ENCODE results near the gene KCNG2. TPM values are rescaled to one million over a fixed set of nuclear protein-coding genes. Genes with fewer than 3 reads are reported as not detected.

The KCNG2 gene
- total and polyA plus RNA-seq, 9 of the 15 experiments (the other 6 are each of a cell fraction or from before 2014, with no cell fraction given): not detected

- no peak overlapping the region for H3K27ac ChIP-seq (ENCODE audit: extremely low read depth, low read depth, low read length)
- DNase-seq (ENCODE audit: extremely low read depth in 1 of 4, low spot score in 3 of 4) (no peak), ATAC-seq (no peak), FAIRE-seq (no peak)
- no peak overlapping the region for H3K4me3 ChIP-seq
- CTCF ChIA-PET (ENCODE audit: low intra/inter-chr PET ratio): no interaction called here
- H3K36me3 ChIP-seq (ENCODE audit: control insufficient read depth, insufficient read depth, low read length): no peaks in the 10 kb centered on the region
- H4K20me1 ChIP-seq (replicated peaks; ENCODE audit: control insufficient read depth, insufficient read depth, low read length): no peaks in the 10 kb centered on the region
- intact Hi-C loops (cut with micrococcal nuclease): no loop called here
- no peaks in the 10 kb centered on the region for H3K9me1 ChIP-seq (ENCODE audit: control insufficient read depth, insufficient read depth, low read length)
- peaks cover 0 to 8% of the 10 kb centered on the region in 2 experiments; a peak in 2 of 5 replicates for H3K4me1 ChIP-seq (replicated peaks in 1 of 2; ENCODE audit: control insufficient read depth in 2 of 2, insufficient read depth in 2 of 2, low read length in 2 of 2)
- no peaks in the 10 kb centered on the region for H3K79me2 ChIP-seq (ENCODE audit: control insufficient read depth, insufficient read depth, low read length)
- in situ Hi-C loops (cut with MboI): no loop called here
- no peak overlapping the region for H3K9ac ChIP-seq (ENCODE audit: insufficient read depth in 1 of 2, low read depth in 2 of 2, low read length in 2 of 2)
- no TSS peak for BruUV-seq (replicated peaks)
- no peak overlapping the region for H2AFZ ChIP-seq (ENCODE audit: low read depth, low read length)
- no peaks in the 10 kb centered on the region for H3K9me3 ChIP-seq (replicated peaks; ENCODE audit: control insufficient read depth, insufficient read depth, low read depth, low read length)
- no peak overlapping the region for H3K4me2 ChIP-seq (ENCODE audit: insufficient read depth, low read length)
- POLR2A ChIA-PET: interaction anchor here (0.6 kb wide), 1 partner anchor 14 kb away, joined by 4 read pairs; no protein-coding TSS in a partner anchor
- 1% methylated on average over 14 of the region's 23 CpGs for WGBS (ENCODE audit: insufficient coverage, low coverage, missing lambda C conversion rate)
- H3K27me3 ChIP-seq (ENCODE audit: control insufficient read depth in 2 of 2, insufficient read depth in 2 of 2, low read length in 2 of 2): peaks cover 17 to 62% of the 10 kb centered on the region in 2 experiments; a peak in 4 of 5 replicates
- TF ChIP-seq TARDBP (IDR thresholded peaks at IDR 0.05) (no peak), RREB1 (CRISPR knock-in tag; IDR thresholded peaks at IDR 0.05) (no peak), BRD4 (IDR thresholded peaks at IDR 0.05) (no peak), KLF16 (IDR thresholded peaks at IDR 0.05) (no peak), ZNF23 (CRISPR knock-in tag; IDR thresholded peaks at IDR 0.05) (no peak), ARID1B (IDR thresholded peaks at IDR 0.05) (no peak), TEAD4 (IDR thresholded peaks at IDR 0.05; ENCODE audit: low read length) (no peak), TEAD4 (CRISPR knock-in tag; IDR thresholded peaks at IDR 0.05; ENCODE audit: borderline replicate concordance) (no peak), ZNF12 (CRISPR knock-in tag; IDR thresholded peaks at IDR 0.05) (no peak), ZNF184 (CRISPR knock-in tag; IDR thresholded peaks at IDR 0.05) (no peak), MCM7 (IDR thresholded peaks at IDR 0.05) (no peak), HNRNPK (IDR thresholded peaks at IDR 0.05; ENCODE audit: low read depth, low read length, poor library complexity, severe bottlenecking) (no peak), MED1 (CRISPR knock-in tag; IDR thresholded peaks at IDR 0.05; ENCODE audit: borderline replicate concordance) (no peak), HDGF (IDR thresholded peaks at IDR 0.05) (no peak), ZC3H11A (IDR thresholded peaks at IDR 0.05; ENCODE audit: low read depth, low read length) (no peak)
- TF ChIP-seq, protein P1, sequence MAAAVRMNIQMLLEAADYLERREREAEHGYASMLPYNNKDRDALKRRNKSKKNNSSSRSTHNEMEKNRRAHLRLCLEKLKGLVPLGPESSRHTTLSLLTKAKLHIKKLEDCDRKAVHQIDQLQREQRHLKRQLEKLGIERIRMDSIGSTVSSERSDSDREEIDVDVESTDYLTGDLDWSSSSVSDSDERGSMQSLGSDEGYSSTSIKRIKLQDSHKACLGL (CRISPR knock-in tag; IDR thresholded peaks at IDR 0.05; ENCODE audit: borderline replicate concordance, poor library complexity, severe bottlenecking): no peak
- TF ChIP-seq, protein P2, sequence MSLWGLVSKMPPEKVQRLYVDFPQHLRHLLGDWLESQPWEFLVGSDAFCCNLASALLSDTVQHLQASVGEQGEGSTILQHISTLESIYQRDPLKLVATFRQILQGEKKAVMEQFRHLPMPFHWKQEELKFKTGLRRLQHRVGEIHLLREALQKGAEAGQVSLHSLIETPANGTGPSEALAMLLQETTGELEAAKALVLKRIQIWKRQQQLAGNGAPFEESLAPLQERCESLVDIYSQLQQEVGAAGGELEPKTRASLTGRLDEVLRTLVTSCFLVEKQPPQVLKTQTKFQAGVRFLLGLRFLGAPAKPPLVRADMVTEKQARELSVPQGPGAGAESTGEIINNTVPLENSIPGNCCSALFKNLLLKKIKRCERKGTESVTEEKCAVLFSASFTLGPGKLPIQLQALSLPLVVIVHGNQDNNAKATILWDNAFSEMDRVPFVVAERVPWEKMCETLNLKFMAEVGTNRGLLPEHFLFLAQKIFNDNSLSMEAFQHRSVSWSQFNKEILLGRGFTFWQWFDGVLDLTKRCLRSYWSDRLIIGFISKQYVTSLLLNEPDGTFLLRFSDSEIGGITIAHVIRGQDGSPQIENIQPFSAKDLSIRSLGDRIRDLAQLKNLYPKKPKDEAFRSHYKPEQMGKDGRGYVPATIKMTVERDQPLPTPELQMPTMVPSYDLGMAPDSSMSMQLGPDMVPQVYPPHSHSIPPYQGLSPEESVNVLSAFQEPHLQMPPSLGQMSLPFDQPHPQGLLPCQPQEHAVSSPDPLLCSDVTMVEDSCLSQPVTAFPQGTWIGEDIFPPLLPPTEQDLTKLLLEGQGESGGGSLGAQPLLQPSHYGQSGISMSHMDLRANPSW (CRISPR knock-in tag; IDR thresholded peaks at IDR 0.05): no peak
Measured at GRCh38 chr18:79875931-79876461, 78.3 kb downstream of the KCNG2 start.

Measured in K562 (cell line).